ENCODE results near the gene AMBP.

- TF ChIP-seq, protein P1, sequence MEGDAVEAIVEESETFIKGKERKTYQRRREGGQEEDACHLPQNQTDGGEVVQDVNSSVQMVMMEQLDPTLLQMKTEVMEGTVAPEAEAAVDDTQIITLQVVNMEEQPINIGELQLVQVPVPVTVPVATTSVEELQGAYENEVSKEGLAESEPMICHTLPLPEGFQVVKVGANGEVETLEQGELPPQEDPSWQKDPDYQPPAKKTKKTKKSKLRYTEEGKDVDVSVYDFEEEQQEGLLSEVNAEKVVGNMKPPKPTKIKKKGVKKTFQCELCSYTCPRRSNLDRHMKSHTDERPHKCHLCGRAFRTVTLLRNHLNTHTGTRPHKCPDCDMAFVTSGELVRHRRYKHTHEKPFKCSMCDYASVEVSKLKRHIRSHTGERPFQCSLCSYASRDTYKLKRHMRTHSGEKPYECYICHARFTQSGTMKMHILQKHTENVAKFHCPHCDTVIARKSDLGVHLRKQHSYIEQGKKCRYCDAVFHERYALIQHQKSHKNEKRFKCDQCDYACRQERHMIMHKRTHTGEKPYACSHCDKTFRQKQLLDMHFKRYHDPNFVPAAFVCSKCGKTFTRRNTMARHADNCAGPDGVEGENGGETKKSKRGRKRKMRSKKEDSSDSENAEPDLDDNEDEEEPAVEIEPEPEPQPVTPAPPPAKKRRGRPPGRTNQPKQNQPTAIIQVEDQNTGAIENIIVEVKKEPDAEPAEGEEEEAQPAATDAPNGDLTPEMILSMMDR (IDR thresholded peaks at IDR 0.05): no peak
- TF ChIP-seq EZH2 (IDR thresholded peaks at IDR 0.05): no peak
Measured at GRCh38 chr9:114092336-114092735, 14.2 kb upstream of the AMBP start.

All from neural progenitor cell (in vitro differentiated cells).